Measurements from ENCODE around the gene LMAN2L. TPM values are rescaled to one million over a fixed set of nuclear protein-coding genes. Genes with fewer than 3 reads are reported as not detected.
A peak's percentile ranks its signal among the peaks of the same experiment; 100 is the strongest.

The LMAN2L gene
- total and polyA plus RNA-seq, 12 donors = 11.0 to 31.4 (median 18.8) TPM

- Histone ChIP-seq H3K36me3 (no peaks in the 10 kb centered on the region), H3K9me3 (no peaks in the 10 kb centered on the region), H3K27ac (no peak overlapping the region), H3K4me3 (peak overlapping the region in 1 of 10 donors; percentile 50), H3K4me1 (peaks cover 0 to 26% (median 9%) of the 10 kb centered on the region in 9 donors), H3K27me3 (no peaks in the 10 kb centered on the region)
- no peak for TF ChIP-seq CTCF (IDR thresholded peaks at IDR 0.05)
- DNase-seq (peak; percentile 11 to 25), ATAC-seq (no peak)
- intact Hi-C loops (cut with DNase I) = no loop called here
- 87 to 93% methylated on average over 12 of the region's 12 CpGs for WGBS, 2 donors
Observed at GRCh38 chr2:96772903-96773671, 33.2 kb upstream of the LMAN2L start.

GRCh38 chr2:96771796-96772618, 32.1 kb upstream of the LMAN2L start:
- Histone ChIP-seq H3K9me3 (no peaks in the 10 kb centered on the region), H3K27ac (no peak overlapping the region), H3K27me3 (no peaks in the 10 kb centered on the region), H3K4me3 (no peak overlapping the region), H3K4me1 (peaks cover 0 to 26% (median 9%) of the 10 kb centered on the region in 9 donors), H3K36me3 (no peaks in the 10 kb centered on the region)
- no peak for TF ChIP-seq CTCF (IDR thresholded peaks at IDR 0.05)
- ATAC-seq (peak in 1 of 8 donors; percentile 3), DNase-seq (no peak)
- intact Hi-C loops (cut with DNase I) = no loop called here
- WGBS, 2 donors = 95% methylated on average over 20 of the region's 20 CpGs

DNA sequence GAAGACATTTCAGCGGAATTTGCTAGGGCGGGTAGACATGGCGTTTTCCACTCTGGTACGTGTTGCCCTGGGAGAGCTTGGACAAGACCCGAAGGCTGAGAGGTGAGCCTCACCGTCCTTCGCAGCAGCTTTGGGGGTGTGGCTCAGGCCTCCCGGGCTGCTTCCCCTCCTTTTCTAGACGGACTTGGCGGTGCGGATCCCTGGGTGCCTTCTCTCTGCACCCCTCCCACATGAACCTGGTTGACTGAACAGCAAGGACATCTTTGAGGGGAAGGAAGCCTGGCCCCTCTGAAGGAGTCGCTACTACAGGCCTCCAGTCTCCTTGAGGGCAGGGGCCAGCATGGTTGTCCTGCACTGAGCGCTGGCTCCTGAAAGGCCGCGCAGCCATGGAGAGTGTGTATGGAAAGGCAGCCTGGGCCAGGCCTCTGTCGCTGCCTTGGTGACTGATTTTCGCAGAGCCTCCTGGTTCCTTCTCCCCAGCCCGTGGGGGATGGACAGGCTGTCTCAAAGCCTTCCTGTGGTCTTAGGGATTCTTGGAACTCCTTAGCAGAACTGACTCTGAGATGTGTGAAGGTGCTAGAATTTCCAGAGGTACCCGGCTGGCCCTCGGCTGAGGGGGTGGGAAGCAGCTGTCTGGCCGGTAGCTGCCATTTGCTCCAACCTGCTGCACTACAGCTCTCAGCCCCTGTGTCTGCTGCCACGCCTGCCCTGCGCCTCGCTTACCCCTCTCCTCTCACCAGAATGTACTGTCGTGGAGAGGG, 30.8 kb upstream of the LMAN2L start:
- no peak for TF ChIP-seq CTCF (IDR thresholded peaks at IDR 0.05)
- WGBS, 2 donors = 88% methylated on average over 25 of the region's 25 CpGs
- H3K4me3 ChIP-seq = no peak overlapping the region
- intact Hi-C loops (cut with DNase I) = no loop called here
- H3K27ac ChIP-seq = peak overlapping the region in 3 of 10 donors; percentile 43 to 58 (median 43)
- H3K9me3 ChIP-seq = no peaks in the 10 kb centered on the region
- peaks cover 0 to 26% (median 9%) of the 10 kb centered on the region in 9 donors for H3K4me1 ChIP-seq
- no peak for ATAC-seq
- H3K27me3 ChIP-seq = no peaks in the 10 kb centered on the region
- no peaks in the 10 kb centered on the region for H3K36me3 ChIP-seq
- DNase-seq = no peak

- ATAC-seq (peak; percentile 91 to 98 (median 94)), DNase-seq (peak; percentile 69 to 73)
- Histone ChIP-seq H3K27me3 (no peaks in the 10 kb centered on the region), H3K27ac (peak overlapping the region in 4 of 10 donors; percentile 43 to 58 (median 50)), H3K36me3 (no peaks in the 10 kb centered on the region), H3K4me3 (no peak overlapping the region), H3K4me1 (peaks cover 0 to 26% (median 9%) of the 10 kb centered on the region in 9 donors), H3K9me3 (no peaks in the 10 kb centered on the region)
- WGBS, 2 donors = 44 to 57% methylated on average over 7 of the region's 7 CpGs
- intact Hi-C loops (cut with DNase I) = loop anchor here in 3 of 10 donors (5.0 to 10.0 kb wide), 3 partner anchors 87 to 225 kb away; partner anchors contain the start of genes KANSL3 (in 2 of the 3) and ANKRD39 (in 1 of the 3)
- TF ChIP-seq CTCF (IDR thresholded peaks at IDR 0.05) = no peak
Observed at GRCh38 chr2:96769814-96770213, 29.9 kb upstream of the LMAN2L start.

Data from heart right ventricle (tissue), 16 donors.